GM19455 (cell line): ENCODE results near the gene SOS1.
A peak's percentile ranks its signal among the peaks of the same experiment; 100 is the strongest.
"Not testable (repeated sequence)": the region's sequence is repeated elsewhere in the genome, so short reads cannot be mapped to it uniquely, and the experiment has no call there.

Source experiments
- ATAC-seq: cut with Tn5 transposase; IDR thresholded peaks from one replicate; pipeline ENCODE4 v1.9.1; 2021; ENCODE audit not compliant: unreplicated experiment

The SOS1 gene

DNA sequence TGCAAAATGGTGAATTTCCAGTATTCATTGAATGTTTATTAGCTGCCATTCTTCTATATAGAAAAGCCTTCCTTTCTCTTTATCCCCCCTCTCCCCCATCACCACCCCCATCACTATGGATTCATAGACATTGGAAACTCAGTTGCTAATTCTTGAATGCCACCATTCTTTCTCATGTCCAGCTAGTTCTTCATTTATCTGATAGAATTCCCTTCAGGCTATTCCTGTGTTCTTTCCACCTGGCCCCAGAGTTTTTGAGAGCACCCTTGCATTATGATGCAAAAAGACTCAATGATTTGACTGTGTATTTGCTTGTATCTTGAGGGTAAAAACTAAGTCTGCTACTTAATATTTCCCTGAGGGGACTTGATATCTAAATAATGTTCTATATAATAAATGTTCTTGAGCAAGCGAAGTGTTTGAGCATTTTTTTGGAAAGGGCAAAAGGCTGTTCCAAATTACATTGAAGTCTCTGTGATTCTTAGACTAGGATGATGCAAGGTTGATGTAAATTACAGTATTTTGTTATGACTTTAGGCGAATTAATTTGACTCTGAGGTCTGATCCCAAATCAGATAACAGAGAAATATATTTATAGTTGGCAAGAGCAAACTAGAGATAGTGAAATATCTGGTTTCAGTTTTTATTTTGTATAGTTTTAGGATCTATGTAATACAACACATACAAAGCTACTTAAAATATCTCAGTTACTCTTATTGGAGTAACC, 18.8 kb upstream of the SOS1 start:
- no peak for ATAC-seq

DNA sequence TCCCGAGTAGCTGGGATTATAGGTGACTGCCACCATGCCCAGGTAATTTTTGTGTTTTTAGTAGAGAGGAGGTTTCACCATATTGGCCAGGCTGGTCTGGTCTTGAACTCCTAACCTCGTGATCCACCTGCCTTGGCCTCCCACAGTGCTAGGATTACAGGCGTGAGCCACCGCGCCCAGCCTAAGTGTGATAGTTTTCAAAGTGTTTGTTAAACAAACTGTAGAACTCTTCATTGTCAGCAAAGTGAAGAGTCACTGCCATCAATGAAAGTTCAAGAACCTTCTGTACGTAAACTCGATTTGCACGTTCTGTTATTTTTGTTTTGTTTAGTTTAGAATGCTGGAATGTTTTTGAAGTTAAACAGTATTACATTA, 18.0 kb upstream of the SOS1 start:
- ATAC-seq, result no peak

DNA sequence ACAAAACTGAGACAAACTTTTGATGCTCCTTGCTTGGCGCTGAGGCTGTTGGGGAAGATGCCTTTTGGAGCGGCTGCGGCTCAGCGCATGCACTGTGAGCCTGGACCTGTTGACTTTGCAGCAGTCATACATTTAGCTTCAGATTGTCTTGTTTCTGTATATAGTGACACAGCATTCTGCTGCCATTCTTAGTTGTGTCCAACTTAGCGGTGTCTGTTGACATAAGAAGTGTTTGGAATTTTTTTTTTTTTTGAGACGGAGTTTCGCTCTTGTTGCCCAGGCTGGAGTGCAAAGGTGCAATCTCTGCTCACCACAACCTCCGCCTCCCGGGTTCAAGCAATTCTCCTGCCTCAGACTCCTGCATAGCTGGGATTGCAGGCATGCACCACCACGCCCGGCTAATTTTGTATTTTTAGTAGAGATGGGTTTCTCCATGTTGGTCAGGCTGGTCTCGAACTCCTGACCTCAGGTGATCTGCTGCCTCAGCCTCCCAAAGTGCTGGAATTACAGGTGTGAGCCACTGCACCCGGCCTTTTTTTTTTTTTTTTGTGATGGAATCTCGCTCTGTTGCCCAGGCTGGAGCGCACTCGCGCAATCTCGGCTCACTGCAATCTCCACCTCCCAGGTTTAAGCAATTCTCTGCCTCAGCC, 17.5 kb upstream of the SOS1 start:
- ATAC-seq, result not testable (repeated sequence)

DNA sequence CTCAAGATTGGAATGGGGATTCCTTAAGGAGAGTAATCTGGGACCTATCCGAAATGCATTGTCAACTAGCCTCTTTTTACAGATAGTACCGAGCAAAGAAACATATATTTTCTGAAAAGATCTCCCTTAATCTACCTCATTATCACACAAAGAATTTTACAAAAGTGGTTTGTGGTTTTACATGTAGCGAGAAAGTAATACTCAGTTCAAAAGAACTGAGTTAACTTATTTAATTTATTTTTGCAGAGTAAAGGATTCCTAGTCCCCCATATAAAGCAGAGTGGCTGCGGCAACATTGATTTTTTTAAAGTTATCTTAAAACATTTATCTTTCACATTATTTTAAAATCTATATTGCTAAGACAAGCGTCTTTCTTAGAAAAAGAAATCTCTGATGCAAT, 15.9 kb upstream of the SOS1 start:
- ATAC-seq, result no peak

DNA sequence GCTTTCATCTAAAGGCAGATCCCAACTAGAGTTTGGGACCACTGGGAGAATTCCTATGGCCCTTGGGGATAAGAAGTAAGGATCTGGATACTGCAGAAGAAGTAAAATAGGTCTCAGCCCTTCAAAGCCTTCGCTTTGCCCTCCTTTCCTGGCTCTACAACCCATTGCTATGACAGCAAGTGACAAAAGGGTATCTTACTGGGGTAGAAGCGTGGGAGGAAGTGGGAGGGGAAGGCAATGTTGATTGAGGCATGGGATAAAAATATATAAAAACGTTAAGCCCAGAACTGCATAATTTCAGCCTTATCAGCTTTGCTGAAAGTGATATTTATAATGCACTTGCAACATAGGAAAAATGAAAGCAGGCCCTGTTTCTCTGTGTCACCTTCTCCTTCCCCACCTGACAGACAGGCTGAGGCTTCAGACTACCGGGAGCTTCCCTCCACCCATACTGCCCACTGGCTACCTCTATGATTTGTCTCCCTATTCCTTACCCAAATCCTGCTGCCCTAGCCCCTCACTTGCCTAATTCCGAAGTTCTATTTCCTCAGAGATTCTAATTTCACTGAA, 14.9 kb upstream of the SOS1 start:
- ATAC-seq, result no peak

DNA sequence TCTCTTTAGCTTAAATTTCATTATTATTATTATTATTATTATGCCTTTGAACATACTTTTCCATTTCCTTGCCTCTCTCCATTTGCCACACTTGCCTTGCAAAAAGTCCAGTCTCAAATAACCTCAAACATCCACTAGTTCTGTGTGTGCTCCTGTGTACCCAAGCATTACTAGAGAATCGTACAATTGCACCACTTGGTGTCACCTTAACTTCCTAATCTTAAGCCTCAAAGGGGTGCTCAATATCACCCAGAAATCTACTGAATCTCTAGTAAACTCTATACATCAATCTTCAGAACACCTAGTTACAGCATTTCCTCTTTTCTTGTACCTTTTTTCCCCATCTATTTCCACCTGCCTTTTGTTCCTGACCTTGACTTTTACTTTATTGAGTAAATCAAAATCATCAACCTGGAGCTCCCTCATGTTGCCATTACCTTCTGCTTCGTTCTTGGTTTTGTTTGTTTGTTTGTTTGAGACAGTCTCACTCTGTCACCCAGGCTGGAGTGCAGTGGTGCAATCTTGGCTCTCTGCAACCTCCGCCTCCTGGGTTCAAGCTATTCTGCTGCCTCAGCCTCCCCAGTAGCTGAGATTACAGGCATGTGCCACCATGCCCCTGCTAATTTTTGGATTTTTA, 12.5 kb upstream of the SOS1 start:
- ATAC-seq, result no peak

DNA sequence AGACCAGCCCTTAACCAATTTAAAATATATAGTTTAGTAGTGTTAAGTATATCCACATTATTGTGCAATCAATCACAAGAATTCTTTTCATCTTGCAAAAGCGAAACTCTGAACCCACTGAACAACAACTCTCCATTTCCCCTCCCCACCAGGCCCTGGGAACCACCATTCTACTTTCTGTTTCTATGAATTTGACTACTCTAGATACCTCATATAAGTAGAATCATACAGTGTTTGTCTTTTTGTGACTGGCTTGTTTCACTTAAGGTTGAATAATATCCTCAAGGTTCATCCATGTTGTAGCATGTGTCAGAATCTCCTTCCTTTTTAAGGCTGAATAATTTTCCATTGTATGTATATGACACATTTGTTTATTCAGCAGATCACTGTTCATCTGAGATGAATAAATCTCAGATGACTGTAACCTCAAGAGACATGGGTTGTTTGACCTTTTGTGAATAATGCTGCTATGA, 8.1 kb upstream of the SOS1 start:
- ATAC-seq, result peak; percentile 45

DNA sequence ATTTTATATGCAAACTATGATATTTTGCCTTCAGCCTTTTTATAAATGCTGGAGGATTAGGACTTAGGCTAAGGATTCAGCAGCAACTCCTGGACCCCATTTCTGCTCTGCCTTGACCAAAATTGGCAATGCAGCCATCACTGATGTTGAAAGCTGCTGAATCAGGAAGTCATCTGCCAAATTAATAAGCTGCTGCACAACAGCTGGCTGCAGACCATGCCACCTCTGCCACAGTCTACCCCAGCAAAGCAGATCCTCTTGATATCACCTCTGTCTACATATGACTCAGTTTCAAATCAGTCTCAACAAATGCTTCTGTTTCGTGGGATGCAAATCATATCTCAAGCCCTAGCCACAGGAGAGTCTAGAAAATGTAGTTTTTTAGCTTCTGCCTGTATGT, 7.1 kb upstream of the SOS1 start:
- peak; percentile 31 for ATAC-seq

DNA sequence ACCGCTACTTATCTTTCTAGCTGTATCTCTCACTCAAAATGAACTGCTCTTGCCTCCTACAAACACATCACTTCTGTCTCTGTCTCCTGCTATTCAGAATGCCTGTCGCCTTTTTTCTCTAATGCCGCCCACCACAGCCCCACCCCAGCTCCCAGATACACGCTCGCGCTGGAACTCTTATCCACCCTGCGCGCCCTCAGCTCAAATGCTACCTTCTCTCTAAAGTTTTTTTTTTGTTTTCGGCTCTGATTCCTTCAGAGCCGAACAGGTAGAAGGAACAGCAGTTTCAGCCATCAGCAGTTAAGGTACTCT, 3.9 kb upstream of the SOS1 start:
- ATAC-seq, result no peak

DNA sequence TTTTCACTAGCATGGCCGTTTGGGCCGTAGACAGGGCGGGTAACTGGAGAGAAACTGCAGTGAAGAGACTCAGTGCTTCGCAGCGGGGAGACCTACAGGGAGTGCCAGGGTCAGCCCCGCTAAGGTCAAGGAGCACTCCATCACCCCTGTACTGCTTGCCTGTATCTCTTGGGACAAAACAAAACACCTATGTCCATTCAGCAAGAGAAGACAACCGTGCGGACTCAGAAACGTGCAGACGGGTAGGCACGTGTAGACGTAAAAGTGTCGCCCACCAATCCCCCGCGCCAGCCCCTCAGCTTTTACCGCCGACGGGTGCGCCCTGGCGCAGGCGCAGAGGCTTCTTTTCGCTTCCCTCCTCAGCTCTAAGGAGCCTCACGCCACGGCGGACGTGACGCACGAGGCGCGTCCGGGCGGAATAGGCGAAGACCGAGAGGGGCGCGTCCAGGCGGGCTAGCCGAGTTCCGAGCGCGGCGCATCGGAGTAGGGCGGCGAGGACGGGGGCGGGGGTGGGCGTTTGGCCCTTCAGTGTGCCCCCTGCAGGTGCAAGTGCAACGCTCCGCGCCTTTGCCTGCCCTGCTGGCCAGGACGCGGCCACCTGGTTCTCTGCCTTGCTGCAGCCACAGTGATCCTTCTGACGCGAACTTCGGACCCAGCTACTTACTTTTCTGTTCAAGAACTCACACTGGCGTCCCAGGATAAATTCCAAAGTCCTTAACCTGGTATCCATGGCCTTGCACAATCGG, 3.3 kb upstream of the SOS1 start:
- peak; percentile 53 for ATAC-seq

DNA sequence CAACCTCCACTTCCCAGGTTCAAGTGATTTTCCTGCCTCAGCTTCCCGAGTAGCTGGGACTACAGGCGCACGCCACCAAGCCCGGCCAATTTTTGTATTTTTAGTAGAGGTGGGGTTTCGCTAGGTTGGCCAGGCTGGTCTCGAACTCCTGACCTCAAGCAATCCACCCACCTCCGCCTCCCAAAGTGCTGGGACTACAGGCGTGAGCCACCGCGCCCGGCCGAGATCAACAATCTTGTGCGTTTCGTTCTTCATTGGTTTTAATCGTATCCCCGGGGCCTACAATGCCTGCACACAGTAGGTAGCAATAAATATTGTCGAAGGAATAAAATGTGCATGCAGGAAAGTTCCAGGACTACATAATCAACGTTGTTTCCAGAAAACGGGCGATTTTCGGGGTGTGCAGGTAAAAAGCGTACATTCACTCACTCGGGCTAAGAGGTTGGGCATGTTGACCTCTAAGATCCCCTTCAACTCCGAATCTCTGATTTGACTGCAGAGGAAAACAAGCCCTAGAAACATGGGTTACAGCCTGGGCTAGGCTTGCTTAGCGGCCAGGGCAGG, 2.7 kb upstream of the SOS1 start:
- ATAC-seq, result no peak

DNA sequence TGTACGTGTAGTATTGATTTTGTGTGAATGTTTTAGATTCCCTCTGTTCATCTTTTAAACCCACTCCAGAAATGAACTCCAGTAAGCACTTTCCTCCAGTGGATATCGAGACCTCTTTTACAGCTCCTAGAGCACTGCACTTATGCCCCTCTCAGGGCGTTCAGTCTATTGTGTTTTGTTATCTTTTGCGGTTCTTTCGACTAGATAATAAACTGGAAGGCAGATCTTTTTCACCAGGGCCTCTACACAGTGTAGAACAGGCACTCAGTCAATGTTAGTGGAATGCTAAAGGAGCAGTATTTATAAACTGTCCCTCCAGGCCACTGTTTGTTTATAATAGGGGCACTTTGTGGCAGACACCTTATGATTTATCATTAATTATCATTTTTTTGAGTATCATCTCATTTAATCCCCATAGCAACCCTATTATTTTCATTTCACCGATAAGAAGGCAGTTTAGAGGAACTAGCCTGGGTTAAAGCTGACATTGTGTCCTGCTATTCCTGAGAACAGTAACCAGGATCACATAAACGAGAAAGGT, 742 bp upstream of the SOS1 start:
- no peak for ATAC-seq

DNA sequence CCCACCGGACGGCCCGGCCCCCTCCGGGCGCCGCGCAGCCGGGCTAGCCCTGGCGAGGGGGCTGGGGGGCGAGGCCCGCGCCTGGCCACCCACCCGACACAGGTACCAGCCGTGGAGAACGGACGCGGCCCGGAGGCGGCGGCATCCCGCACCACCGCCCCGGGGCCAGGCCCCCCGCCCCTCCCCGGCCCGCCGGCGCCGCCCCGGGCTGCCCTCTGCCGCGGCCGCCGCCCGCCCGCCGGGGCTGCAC, 405 bp downstream of the SOS1 start:
- peak; percentile 20 for ATAC-seq

DNA sequence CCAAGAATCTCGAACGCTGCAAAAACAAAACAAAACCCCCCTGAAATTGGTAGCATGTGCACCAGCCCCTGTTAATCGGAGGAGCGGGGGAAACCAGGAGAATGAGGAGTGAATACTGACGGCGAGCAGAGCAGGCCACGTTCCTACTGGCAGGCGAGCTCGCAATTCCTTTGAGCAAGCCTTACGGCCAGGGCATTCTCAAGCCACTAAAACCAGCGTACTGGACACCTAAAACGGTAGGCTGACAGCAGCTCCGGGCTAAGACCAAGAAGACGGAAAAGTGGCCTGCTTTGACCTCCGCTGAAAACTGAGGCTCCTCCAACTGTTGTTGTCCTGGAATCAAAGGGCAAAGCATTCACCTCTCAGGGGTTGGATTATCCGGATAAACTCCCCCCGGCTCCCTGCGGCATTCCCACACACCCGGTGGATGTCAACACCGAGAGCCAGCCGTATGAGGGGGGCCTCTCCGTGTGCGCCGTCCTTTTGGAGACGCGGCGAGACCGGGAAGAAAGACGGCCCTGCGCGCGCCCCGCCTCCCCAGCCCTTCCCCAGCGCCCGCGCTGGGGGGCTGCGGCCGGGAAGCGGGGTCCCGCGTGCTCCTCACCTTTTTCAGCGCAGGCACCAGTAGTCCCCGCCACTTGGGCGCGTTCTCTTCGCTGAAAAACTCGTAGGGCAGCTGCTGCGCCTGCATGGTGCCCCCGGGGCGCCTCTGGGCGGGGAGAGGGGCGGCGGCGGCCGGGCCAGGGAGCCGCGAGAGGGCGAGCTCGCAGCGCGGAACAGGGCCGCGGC, 925 bp downstream of the SOS1 start:
- peak; percentile 40 for ATAC-seq

DNA sequence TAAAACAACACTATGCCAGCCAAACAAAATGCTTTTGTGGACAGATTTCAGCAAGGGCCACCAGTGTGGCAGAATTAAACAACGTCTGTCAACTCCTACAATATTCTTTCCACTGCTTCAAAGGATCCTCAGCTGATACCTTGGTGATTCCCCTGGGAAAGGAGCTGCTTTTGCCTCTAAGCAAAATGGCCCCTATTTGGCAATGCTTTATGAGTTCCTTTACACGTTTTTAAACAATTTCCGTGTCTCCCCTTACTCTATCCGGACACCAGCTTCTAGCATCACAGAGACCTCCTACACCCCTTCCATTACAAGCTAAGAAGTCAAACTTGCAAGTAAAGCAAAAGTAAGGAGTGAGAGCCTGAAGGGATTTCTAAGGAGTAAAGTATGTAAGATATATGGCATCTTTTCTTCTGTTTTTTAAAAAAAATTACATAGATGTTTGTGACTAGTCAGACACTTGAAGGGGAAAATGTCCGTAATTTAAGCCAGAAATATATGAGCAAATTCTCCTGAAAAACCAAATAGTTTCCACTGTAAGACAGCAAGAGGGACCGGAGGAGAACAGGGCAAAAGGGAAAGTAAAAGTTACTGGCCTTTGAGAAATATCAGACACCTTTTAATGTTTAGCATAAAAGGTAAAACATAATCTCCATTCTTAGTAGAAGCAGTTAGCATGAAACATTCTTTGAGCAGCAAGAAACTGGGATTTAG, 1.9 kb downstream of the SOS1 start:
- no peak for ATAC-seq

DNA sequence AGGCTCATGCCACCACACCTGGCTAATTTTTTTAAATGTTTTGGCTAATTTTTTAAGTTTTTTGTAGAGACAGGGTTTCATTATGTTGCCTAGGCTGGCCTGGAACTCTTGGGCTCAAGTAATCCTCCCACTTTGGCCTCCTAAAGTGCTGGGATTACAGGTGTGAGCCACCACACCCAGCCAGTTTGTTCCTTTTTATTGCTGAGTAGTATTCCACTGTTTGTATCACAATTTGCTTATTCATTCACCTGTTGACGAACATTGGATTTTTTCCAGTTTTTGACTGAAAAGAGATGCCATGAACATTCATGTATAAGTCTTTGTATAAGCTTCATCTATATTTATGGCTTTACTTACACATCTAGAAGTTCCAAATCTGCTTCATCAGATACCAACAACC, 5.3 kb downstream of the SOS1 start:
- no peak for ATAC-seq

DNA sequence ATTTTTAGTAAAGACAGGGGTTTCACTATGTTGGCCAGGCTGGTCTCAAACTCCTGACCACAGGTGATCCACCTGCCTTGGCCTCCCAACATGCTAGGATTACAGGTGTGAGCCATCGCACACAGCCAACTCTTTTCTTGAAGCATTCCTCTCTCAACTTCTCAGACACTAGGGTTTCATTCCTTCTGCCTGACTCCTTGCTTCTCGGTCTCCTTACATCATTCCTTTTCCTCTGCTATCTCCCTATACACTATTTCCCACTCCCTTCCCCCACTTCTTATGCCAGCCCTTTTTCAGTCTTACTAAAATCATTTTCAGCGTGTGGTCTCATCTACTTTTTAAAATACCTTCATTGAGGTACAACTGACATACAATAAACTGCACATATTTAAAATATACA, 6.1 kb downstream of the SOS1 start:
- ATAC-seq, result no peak

DNA sequence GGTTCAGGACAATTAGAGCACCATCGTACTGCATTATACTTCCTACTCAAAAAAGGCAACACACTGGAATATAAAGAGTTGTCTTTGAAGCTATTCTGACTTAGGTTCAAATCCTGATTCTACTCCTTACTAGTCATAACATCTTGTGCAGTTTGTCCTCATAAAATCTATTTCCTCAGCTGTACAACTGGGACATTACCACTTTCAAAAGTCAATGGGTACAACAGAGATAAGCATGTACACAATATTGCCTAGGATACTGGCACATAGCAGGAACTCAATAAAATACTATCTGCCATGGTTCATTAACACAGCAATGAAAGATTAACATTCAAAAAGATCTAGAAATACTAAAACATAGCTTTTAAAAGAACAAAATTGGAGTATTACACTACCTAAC, 11.3 kb downstream of the SOS1 start:
- no peak for ATAC-seq

DNA sequence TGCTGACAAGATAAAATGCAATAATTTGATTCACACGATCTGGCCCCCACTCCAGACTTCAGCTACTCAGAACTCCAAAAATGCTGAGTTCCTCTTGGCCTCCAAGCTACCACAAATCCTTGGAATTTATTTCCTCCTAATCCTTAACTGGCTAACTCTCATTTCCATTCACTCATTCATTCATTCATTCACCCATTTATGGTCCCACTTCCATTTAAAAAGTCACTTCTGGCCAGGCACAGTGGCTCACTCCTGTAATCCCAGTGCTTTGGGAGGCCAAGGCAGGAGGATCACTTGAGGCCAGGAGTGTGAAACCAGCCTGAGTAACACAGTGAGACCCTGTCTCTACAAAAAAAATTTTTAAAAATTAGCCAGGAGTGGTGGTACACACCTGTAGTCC, 12.5 kb downstream of the SOS1 start:
- ATAC-seq, result no peak
